ENCODE data around the gene NPC1L1. TPM values are rescaled to one million over a fixed set of nuclear protein-coding genes. Genes with fewer than 3 reads are reported as not detected.
A peak's percentile ranks its signal among the peaks of the same experiment; 100 is the strongest.

The NPC1L1 gene
- total and polyA plus RNA-seq, 2 of the 13 experiments (the other 11 are each of a cell fraction or from before 2014, with no cell fraction given), result 4.8 to 14.5 TPM

- TF ChIP-seq ZEB1 (IDR thresholded peaks at IDR 0.05; ENCODE audit: insufficient replicate concordance, low read depth) (no peak), TGIF2 (CRISPR knock-in tag; IDR thresholded peaks at IDR 0.05) (peak; percentile 64), EEA1 (CRISPR knock-in tag; IDR thresholded peaks at IDR 0.05; ENCODE audit: borderline replicate concordance) (peak; percentile 86; the same call in 1 of the 2 replicates), HNRNPL (IDR thresholded peaks at IDR 0.05; ENCODE audit: low read depth, low read length) (no peak), ZNF644 (CRISPR knock-in tag; IDR thresholded peaks at IDR 0.05; ENCODE audit: low read depth) (no peak), RBM22 (optimal IDR thresholded peaks at IDR 0.05; ENCODE audit: low read length) (no peak), ZNF34 (CRISPR knock-in tag; IDR thresholded peaks at IDR 0.05; ENCODE audit: borderline replicate concordance) (no peak), GTF2F1 (IDR thresholded peaks at IDR 0.05; ENCODE audit: low read length) (no peak), HMG20A (CRISPR knock-in tag; IDR thresholded peaks at IDR 0.05; ENCODE audit: borderline replicate concordance) (peak; percentile 17; the same call in 1 of the 2 replicates), ZNF432 (CRISPR knock-in tag; IDR thresholded peaks at IDR 0.05; ENCODE audit: borderline replicate concordance) (no peak), ZNF513 (CRISPR knock-in tag; conservative IDR thresholded peaks at IDR 0.05) (no peak), ZNF263 (CRISPR knock-in tag; IDR thresholded peaks at IDR 0.05) (no peak), NFE2L1 (CRISPR knock-in tag; IDR thresholded peaks at IDR 0.05; ENCODE audit: borderline replicate concordance) (no peak), ZNF547 (CRISPR knock-in tag; IDR thresholded peaks at IDR 0.05) (peak; percentile 93), CENPBD1 (CRISPR knock-in tag; IDR thresholded peaks at IDR 0.05; ENCODE audit: borderline replicate concordance, low read depth) (no peak), TFE3 (CRISPR knock-in tag; IDR thresholded peaks at IDR 0.05) (peak; percentile 79), SIN3B (IDR thresholded peaks at IDR 0.05; ENCODE audit: low read length) (peak; percentile 48; the same call in 1 of the 2 replicates), ZNF431 (CRISPR knock-in tag; IDR thresholded peaks at IDR 0.05; ENCODE audit: borderline replicate concordance, low read depth) (no peak), ZBTB4 (CRISPR knock-in tag; IDR thresholded peaks at IDR 0.05; ENCODE audit: borderline replicate concordance) (peak; percentile 73), HDAC2 (CRISPR knock-in tag; IDR thresholded peaks at IDR 0.05) (no peak; the same call in 1 of the 2 replicates), MAFG (CRISPR knock-in tag; IDR thresholded peaks at IDR 0.05) (no peak), NR3C1 (CRISPR knock-in tag; IDR thresholded peaks at IDR 0.05) (no peak), ZNF615 (CRISPR knock-in tag; IDR thresholded peaks at IDR 0.05; ENCODE audit: borderline replicate concordance) (0 out of 2 replicates have a peak, but pooled peaks have one; percentile 53)
These were observed 50.6 kb downstream of the NPC1L1 start, which contains the start of gene NUDCD3 (continued) for GRCh38 chr7:44490351-44491200.

Measured in HepG2 (cell line).